ENCODE measurements around the gene ABCC11.

GRCh38 chr16:48234630-48235029 lies 12.7 kb downstream of the ABCC11 start:
- no peak for TF ChIP-seq CTCF (IDR thresholded peaks at IDR 0.05; ENCODE audit: borderline replicate concordance, extremely low read depth, low read length, poor library complexity, severe bottlenecking)
- no peak for TF ChIP-seq EZH2 (IDR thresholded peaks at IDR 0.05; ENCODE audit: borderline replicate concordance, low read depth, low read length, severe bottlenecking)
